ENCODE results near the gene TMEM50A.
"Not testable (repeated sequence)": the region's sequence is repeated elsewhere in the genome, so short reads cannot be mapped to it uniquely, and the experiment has no call there.

Gene TMEM50A

GRCh38 chr1:25338188-25338981 is at the start of gene TMEM50A:
TSS of gene TMEM50A (plus strand) at chr1:25338334. CDS start at chr1:25340487, 2,153 bp downstream.
- H3K27ac ChIP-seq = peak within 1 kb of the TSS; percentile 97
- DNase-seq = peak; percentile 86
- no peaks in the 10 kb centered on the region for H3K27me3 ChIP-seq (replicated peaks)
- no peak for TF ChIP-seq CTCF (IDR thresholded peaks at IDR 0.05; ENCODE audit: low read depth, low read length, missing control alignments)
- H3K4me3 ChIP-seq (ENCODE audit: low read depth, low read length) = peak within 1 kb of the TSS; percentile 94
- in situ Hi-C loops (cut with HindIII; ENCODE audit: low pct_ligation_motif_present, low sequenced_read_pairs) = no loop called here
- H3K36me3 ChIP-seq (replicated peaks) = peaks cover 7% of the 10 kb centered on the region

GRCh38 chr1:25288573-25289101 is 49.5 kb upstream of the TMEM50A start:
- H3K27ac ChIP-seq; DNase-seq; H3K27me3 ChIP-seq (replicated peaks); H3K4me3 ChIP-seq (ENCODE audit: low read depth, low read length); H3K36me3 ChIP-seq (replicated peaks); in situ Hi-C loops (cut with HindIII; ENCODE audit: low pct_ligation_motif_present, low sequenced_read_pairs): not testable (repeated sequence)

GRCh38 chr1:25290043-25290442 is 48.1 kb upstream of the TMEM50A start:
- in situ Hi-C loops (cut with HindIII; ENCODE audit: low pct_ligation_motif_present, low sequenced_read_pairs); H3K36me3 ChIP-seq (replicated peaks); DNase-seq; H3K4me3 ChIP-seq (ENCODE audit: low read depth, low read length); H3K27ac ChIP-seq; H3K27me3 ChIP-seq (replicated peaks): not testable (repeated sequence)
- TF ChIP-seq CTCF (IDR thresholded peaks at IDR 0.05; ENCODE audit: low read depth, low read length, missing control alignments) = peak; percentile 28

- in situ Hi-C loops (cut with HindIII; ENCODE audit: low pct_ligation_motif_present, low sequenced_read_pairs); H3K27me3 ChIP-seq (replicated peaks); DNase-seq; H3K27ac ChIP-seq; H3K4me3 ChIP-seq (ENCODE audit: low read depth, low read length); H3K36me3 ChIP-seq (replicated peaks): not testable (repeated sequence)
Observed at GRCh38 chr1:25293426-25293825, 44.7 kb upstream of the TMEM50A start.

- DNase-seq; in situ Hi-C loops (cut with HindIII; ENCODE audit: low pct_ligation_motif_present, low sequenced_read_pairs); H3K36me3 ChIP-seq (replicated peaks); H3K4me3 ChIP-seq (ENCODE audit: low read depth, low read length); H3K27ac ChIP-seq; H3K27me3 ChIP-seq (replicated peaks): not testable (repeated sequence)
Observed at GRCh38 chr1:25294889-25295826, 43.0 kb upstream of the TMEM50A start.

- H3K27me3 ChIP-seq (replicated peaks); H3K27ac ChIP-seq; in situ Hi-C loops (cut with HindIII; ENCODE audit: low pct_ligation_motif_present, low sequenced_read_pairs); H3K36me3 ChIP-seq (replicated peaks); DNase-seq; H3K4me3 ChIP-seq (ENCODE audit: low read depth, low read length): not testable (repeated sequence)
Observed at GRCh38 chr1:25296501-25296900, 41.6 kb upstream of the TMEM50A start.

GRCh38 chr1:25300729-25301128 is 37.4 kb upstream of the TMEM50A start:
- in situ Hi-C loops (cut with HindIII; ENCODE audit: low pct_ligation_motif_present, low sequenced_read_pairs); DNase-seq; H3K27ac ChIP-seq; H3K36me3 ChIP-seq (replicated peaks); H3K4me3 ChIP-seq (ENCODE audit: low read depth, low read length); H3K27me3 ChIP-seq (replicated peaks): not testable (repeated sequence)

GRCh38 chr1:25302330-25302729 is 35.8 kb upstream of the TMEM50A start:
- H3K36me3 ChIP-seq (replicated peaks); H3K4me3 ChIP-seq (ENCODE audit: low read depth, low read length); H3K27ac ChIP-seq; in situ Hi-C loops (cut with HindIII; ENCODE audit: low pct_ligation_motif_present, low sequenced_read_pairs); DNase-seq; H3K27me3 ChIP-seq (replicated peaks): not testable (repeated sequence)

GRCh38 chr1:25304936-25305335 is 33.2 kb upstream of the TMEM50A start:
- H3K27me3 ChIP-seq (replicated peaks); in situ Hi-C loops (cut with HindIII; ENCODE audit: low pct_ligation_motif_present, low sequenced_read_pairs); DNase-seq: not testable (repeated sequence)

GRCh38 chr1:25308168-25308567 is 30.0 kb upstream of the TMEM50A start:
- H3K27me3 ChIP-seq (replicated peaks); H3K27ac ChIP-seq; H3K36me3 ChIP-seq (replicated peaks); DNase-seq; H3K4me3 ChIP-seq (ENCODE audit: low read depth, low read length); in situ Hi-C loops (cut with HindIII; ENCODE audit: low pct_ligation_motif_present, low sequenced_read_pairs): not testable (repeated sequence)

More at GRCh38 chr1:25304936-25305335, 33.2 kb upstream of the TMEM50A start:
- H3K4me3 ChIP-seq (ENCODE audit: low read depth, low read length); H3K27ac ChIP-seq; H3K36me3 ChIP-seq (replicated peaks): not testable (repeated sequence)

GRCh38 chr1:25309085-25309484 is 29.0 kb upstream of the TMEM50A start:
- H3K27ac ChIP-seq; H3K4me3 ChIP-seq (ENCODE audit: low read depth, low read length); H3K27me3 ChIP-seq (replicated peaks); DNase-seq; H3K36me3 ChIP-seq (replicated peaks); in situ Hi-C loops (cut with HindIII; ENCODE audit: low pct_ligation_motif_present, low sequenced_read_pairs): not testable (repeated sequence)

GRCh38 chr1:25309486-25309885 is 28.6 kb upstream of the TMEM50A start:
- H3K4me3 ChIP-seq (ENCODE audit: low read depth, low read length); in situ Hi-C loops (cut with HindIII; ENCODE audit: low pct_ligation_motif_present, low sequenced_read_pairs); H3K27ac ChIP-seq; H3K27me3 ChIP-seq (replicated peaks); DNase-seq; H3K36me3 ChIP-seq (replicated peaks): not testable (repeated sequence)

Measured in brain microvascular endothelial cell (primary cell).